Neural progenitor cell (in vitro differentiated cells): ENCODE data around the gene MED25. TPM values are rescaled to one million over a fixed set of nuclear protein-coding genes. Genes with fewer than 3 reads are reported as not detected.

Experiments
- DNase-seq: peaks from one replicate; pipeline ENCODE4 v3.0.0-alpha.2; 2016; ENCODE audit warnings: low spot score
- H2AFZ ChIP-seq: fragments of 200-600 bp; sonication (generic); replicated peaks from 2 replicates; pipeline ENCODE4 v1.6.1; 2016; ENCODE audit warnings: antibody characterized with exemption
- H3F3A ChIP-seq: fragments of 200-600 bp; sonication (generic); 2 replicates; pipeline ENCODE4 v1.6.1; 2016; ENCODE audit warnings: antibody characterized with exemption, low read depth
- H3K27ac ChIP-seq: fragments of 200-600 bp; sonication (generic); 2 replicates; pipeline ENCODE4 v1.5.1; 2016; ENCODE audit warnings: mild to moderate bottlenecking
- H3K27me3 ChIP-seq: fragments of 200-600 bp; sonication (generic); 2 replicates; pipeline ENCODE4 v1.6.1; 2016; ENCODE audit warnings: mild to moderate bottlenecking, moderate library complexity
- H3K36me3 ChIP-seq: fragments of 200-600 bp; sonication (generic); 2 replicates; pipeline ENCODE4 v1.5.1; 2016
- H3K4me1 ChIP-seq: fragments of 200-600 bp; sonication (generic); 2 replicates; pipeline ENCODE4 v1.6.1; 2016; ENCODE audit warnings: mixed run types
- H3K4me2 ChIP-seq: fragments of 200-600 bp; sonication (generic); 2 replicates; pipeline ENCODE4 v1.6.1; 2016
- H3K4me3 ChIP-seq: fragments of 200-600 bp; sonication (generic); 2 replicates; pipeline ENCODE4 v1.5.1; 2016
- H3K79me2 ChIP-seq: fragments of 200-600 bp; sonication (generic); 2 replicates; pipeline ENCODE4 v1.6.1; 2016; ENCODE audit warnings: low read depth
- H3K9ac ChIP-seq: fragments of 200-600 bp; sonication (generic); 2 replicates; pipeline ENCODE4 v1.6.1; 2016
- H3K9me3 ChIP-seq: fragments of 200-600 bp; sonication (generic); 2 replicates; pipeline ENCODE4 v1.5.1; 2016; ENCODE audit warnings: low read depth
- H4K20me1 ChIP-seq: fragments of 200-600 bp; sonication (generic); 2 replicates; pipeline ENCODE4 v1.6.1; 2016; ENCODE audit warnings: low read depth
- H3K27ac Mint-ChIP-seq: 3 replicates; pipeline ENCODE4 v1.8.0; 2021; ENCODE audit warnings: mixed read lengths
- H3K27me3 Mint-ChIP-seq: 2 replicates; pipeline ENCODE4 v1.8.0; 2022; ENCODE audit warnings: low read depth, mild to moderate bottlenecking, inconsistent platforms, moderate library complexity, mixed read lengths; ENCODE audit not compliant: insufficient read depth
- H3K36me3 Mint-ChIP-seq: 3 replicates; pipeline ENCODE4 v1.8.0; 2021; ENCODE audit warnings: mixed read lengths
- H3K4me1 Mint-ChIP-seq: 3 replicates; pipeline ENCODE4 v1.8.0; 2021; ENCODE audit warnings: mixed read lengths
- H3K4me3 Mint-ChIP-seq: 3 replicates; pipeline ENCODE4 v1.8.0; 2021; ENCODE audit warnings: mild to moderate bottlenecking, moderate library complexity, mixed read lengths
- H3K9me3 Mint-ChIP-seq: 3 replicates; pipeline ENCODE4 v1.8.0; 2020; ENCODE audit warnings: mixed read lengths
- CTCF ChIP-seq: fragments of 200-600 bp; sonication (generic); IDR thresholded peaks from 2 replicates; pipeline ENCODE4 v1.5.1; 2017; ENCODE audit warnings: antibody characterized with exemption, mild to moderate bottlenecking
- EZH2 ChIP-seq: fragments of 200-600 bp; sonication (generic); IDR thresholded peaks from 2 replicates; pipeline ENCODE4 v1.6.1; 2017; ENCODE audit warnings: antibody characterized with exemption, mild to moderate bottlenecking, moderate library complexity
- EZH2phosphoT487 ChIP-seq: fragments of 200-600 bp; sonication (generic); IDR thresholded peaks from 2 replicates; pipeline ENCODE4 v1.6.1; 2017; ENCODE audit warnings: antibody characterized with exemption
- total RNA-seq: library from RNA; depleted of rRNA; stranded (reverse); fragments of >200 nt; gene quantifications from 2 replicates; pipeline ENCODE4 v1.2.3, GENCODE V29; 2015; ENCODE audit warnings: low replicate concordance

MED25 gene
- total RNA-seq, 1 donor from 2014 or later = 44.9 TPM

DNA sequence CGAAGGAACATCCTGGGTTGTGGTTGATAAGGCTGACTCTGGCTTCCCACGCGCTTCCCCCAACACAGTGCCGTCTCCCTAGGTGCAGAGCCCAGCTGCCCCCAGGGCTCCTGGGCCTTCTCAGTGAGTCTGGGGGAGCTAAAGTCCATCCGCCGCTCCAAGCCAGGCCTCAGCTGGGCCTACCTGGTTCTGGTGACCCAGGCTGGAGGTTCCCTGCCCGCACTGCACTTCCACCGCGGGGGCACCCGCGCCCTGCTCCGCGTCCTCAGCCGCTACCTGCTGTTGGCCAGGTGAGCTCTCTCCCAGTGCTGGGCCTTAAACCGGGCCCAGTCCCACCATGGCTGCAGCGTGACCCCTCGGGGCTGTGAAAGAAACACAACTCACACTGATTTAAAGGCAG is 63.1 kb downstream of the MED25 start:
- peaks cover 13% of the 10 kb centered on the region for H3K79me2 ChIP-seq
- peaks cover 33% of the 10 kb centered on the region for H3K36me3 Mint-ChIP-seq
- no peak overlapping the region for H3K4me3 Mint-ChIP-seq
- H2AFZ ChIP-seq = no peak overlapping the region
- peaks cover 2% of the 10 kb centered on the region for H3K27me3 Mint-ChIP-seq
- H3K27ac ChIP-seq = no peak overlapping the region
- H3K27me3 ChIP-seq = no peaks in the 10 kb centered on the region
- H3K4me3 ChIP-seq = no peak overlapping the region
- H3K4me2 ChIP-seq = no peak overlapping the region
- H3K9me3 Mint-ChIP-seq = no peaks in the 10 kb centered on the region
- H3K9ac ChIP-seq = no peak overlapping the region
- TF ChIP-seq EZH2 = no peak
- peaks cover 14% of the 10 kb centered on the region for H3K4me1 Mint-ChIP-seq
- DNase-seq = no peak
- no peaks in the 10 kb centered on the region for H3K9me3 ChIP-seq
- H3F3A ChIP-seq = peaks cover 5% of the 10 kb centered on the region
- peaks cover 18% of the 10 kb centered on the region for H4K20me1 ChIP-seq
- peaks cover 5% of the 10 kb centered on the region for H3K4me1 ChIP-seq
- H3K36me3 ChIP-seq = peaks cover 4% of the 10 kb centered on the region
- no peak overlapping the region for H3K27ac Mint-ChIP-seq

GRCh38 chr19:49881672-49882394 is 63.7 kb downstream of the MED25 start:
- peaks cover 14% of the 10 kb centered on the region for H3K4me1 Mint-ChIP-seq
- H3K27me3 ChIP-seq = no peaks in the 10 kb centered on the region
- no peak overlapping the region for H3K27ac Mint-ChIP-seq
- H3K36me3 Mint-ChIP-seq = peaks cover 35% of the 10 kb centered on the region
- H3K9ac ChIP-seq = no peak overlapping the region
- TF ChIP-seq EZH2 (no peak), EZH2phosphoT487 (no peak), CTCF (no peak)
- H3K9me3 Mint-ChIP-seq = no peaks in the 10 kb centered on the region
- DNase-seq = peak; percentile 41
- H3K36me3 ChIP-seq = peaks cover 4% of the 10 kb centered on the region
- peaks cover 18% of the 10 kb centered on the region for H4K20me1 ChIP-seq
- H3K27me3 Mint-ChIP-seq = peaks cover 2% of the 10 kb centered on the region
- H3K27ac ChIP-seq = no peak overlapping the region
- peaks cover 3% of the 10 kb centered on the region for H3F3A ChIP-seq
- no peak overlapping the region for H3K4me3 Mint-ChIP-seq
- H2AFZ ChIP-seq = no peak overlapping the region
- no peaks in the 10 kb centered on the region for H3K9me3 ChIP-seq
- peaks cover 5% of the 10 kb centered on the region for H3K4me1 ChIP-seq
- no peak overlapping the region for H3K4me2 ChIP-seq
- peaks cover 13% of the 10 kb centered on the region for H3K79me2 ChIP-seq
- H3K4me3 ChIP-seq = no peak overlapping the region

- no peak for DNase-seq
- Mint-ChIP-seq H3K27ac (no peak overlapping the region), H3K4me1 (peaks cover 14% of the 10 kb centered on the region), H3K4me3 (no peak overlapping the region), H3K27me3 (peaks cover 2% of the 10 kb centered on the region), H3K9me3 (no peaks in the 10 kb centered on the region), H3K36me3 (peaks cover 35% of the 10 kb centered on the region)
- Histone ChIP-seq H4K20me1 (peaks cover 18% of the 10 kb centered on the region), H3K36me3 (peaks cover 4% of the 10 kb centered on the region), H3K79me2 (peaks cover 13% of the 10 kb centered on the region), H3K27me3 (no peaks in the 10 kb centered on the region), H3K4me3 (no peak overlapping the region), H3K4me2 (no peak overlapping the region), H3K9me3 (no peaks in the 10 kb centered on the region), H3K27ac (no peak overlapping the region), H3K9ac (no peak overlapping the region), H3F3A (peaks cover 3% of the 10 kb centered on the region), H2AFZ (no peak overlapping the region), H3K4me1 (peaks cover 5% of the 10 kb centered on the region)
- TF ChIP-seq CTCF (no peak), EZH2 (no peak)
These were observed 64.6 kb downstream of the MED25 start for GRCh38 chr19:49882643-49883042.

- Histone ChIP-seq H4K20me1 (peaks cover 18% of the 10 kb centered on the region), H3K4me2 (no peak overlapping the region), H3K79me2 (peaks cover 13% of the 10 kb centered on the region), H3K36me3 (peaks cover 4% of the 10 kb centered on the region), H3K9ac (no peak overlapping the region), H3K27me3 (no peaks in the 10 kb centered on the region), H3K9me3 (no peaks in the 10 kb centered on the region), H3K4me1 (peaks cover 5% of the 10 kb centered on the region), H3K4me3 (no peak overlapping the region), H3K27ac (no peak overlapping the region), H2AFZ (no peak overlapping the region), H3F3A (peaks cover under 1% of the 10 kb centered on the region)
- Mint-ChIP-seq H3K4me1 (peaks cover 12% of the 10 kb centered on the region), H3K4me3 (peak overlapping the region; percentile 50), H3K9me3 (no peaks in the 10 kb centered on the region), H3K27ac (no peak overlapping the region), H3K27me3 (peaks cover 2% of the 10 kb centered on the region), H3K36me3 (peaks cover 35% of the 10 kb centered on the region)
- no peak for DNase-seq
- TF ChIP-seq EZH2 (no peak), CTCF (no peak), EZH2phosphoT487 (no peak)
These were observed 65.0 kb downstream of the MED25 start for GRCh38 chr19:49883094-49883493.
